ENCODE data around the gene ZDHHC23.

ZDHHC23 gene

GRCh38 chr3:114005481-114005880 is 57.7 kb downstream of the ZDHHC23 start:
- no peaks in the 10 kb centered on the region for H3K79me2 ChIP-seq (ENCODE audit: control insufficient read depth, low read length)
- peaks cover 7% of the 10 kb centered on the region for H3F3A ChIP-seq (ENCODE audit: control insufficient read depth, insufficient read depth)
- H3K36me3 ChIP-seq (ENCODE audit: control insufficient read depth, low read length) = no peaks in the 10 kb centered on the region
- H3K4me2 ChIP-seq (ENCODE audit: low read length) = peak overlapping the region; percentile 67
- H3K4me1 ChIP-seq (ENCODE audit: control insufficient read depth, low read length) = peaks cover 64% of the 10 kb centered on the region
- no peaks in the 10 kb centered on the region for H3K27me3 ChIP-seq (ENCODE audit: control insufficient read depth, low read length)
- H3K9me3 ChIP-seq (ENCODE audit: control insufficient read depth, insufficient read depth, low read length) = no peaks in the 10 kb centered on the region
- no peaks in the 10 kb centered on the region for H3K9me2 ChIP-seq (replicated peaks; ENCODE audit: control insufficient read depth, low read length)
- TF ChIP-seq EZH2phosphoT487 (IDR thresholded peaks at IDR 0.05; ENCODE audit: borderline replicate concordance, low read length) (no peak), CTCF (IDR thresholded peaks at IDR 0.05; ENCODE audit: low read depth, low read length, poor library complexity, severe bottlenecking) (peak; percentile 46)
- no peaks in the 10 kb centered on the region for H4K20me1 ChIP-seq (ENCODE audit: control insufficient read depth, insufficient read depth, low read depth, low read length)
- peak overlapping the region; percentile 69 for H3K27ac ChIP-seq (ENCODE audit: low read depth, low read length)
- peak overlapping the region; percentile 59 for H3K4me3 ChIP-seq (ENCODE audit: low read length)

DNA sequence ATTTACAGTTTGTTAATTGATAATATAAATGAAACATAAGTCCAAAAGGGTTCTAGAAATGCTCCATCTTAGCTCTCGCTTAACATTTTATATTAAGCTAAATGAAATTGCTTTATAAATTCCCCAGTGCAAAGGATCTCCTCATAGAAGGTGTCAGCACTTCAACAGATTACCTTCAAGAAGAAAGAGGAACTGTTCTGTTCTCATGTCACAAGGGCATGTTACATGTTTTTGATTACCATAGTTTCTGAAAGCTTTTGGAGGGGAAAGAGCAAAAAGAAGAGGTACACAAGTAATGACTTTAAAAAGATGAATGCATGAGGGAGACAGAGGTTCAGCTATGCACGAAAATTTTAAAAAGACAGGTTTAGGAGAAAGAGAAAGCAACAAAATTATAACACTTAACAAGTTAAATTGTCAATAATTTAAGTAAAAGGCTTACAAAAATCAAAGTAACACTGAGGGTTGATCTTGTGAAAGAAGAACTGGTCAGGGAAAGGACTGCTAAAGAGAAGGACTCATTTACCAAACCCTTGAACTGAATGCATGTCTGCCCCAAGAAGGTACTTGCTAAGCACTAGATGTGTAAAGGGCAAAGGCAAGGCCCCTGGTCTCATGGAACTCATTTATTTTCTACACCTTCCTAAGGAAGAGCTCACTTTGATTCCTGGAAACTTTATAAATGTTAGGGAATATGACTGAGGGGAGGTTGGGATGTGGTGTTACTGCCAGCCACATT is 63.4 kb downstream of the ZDHHC23 start:
- no peak overlapping the region for H3K4me3 ChIP-seq (ENCODE audit: low read length)

More for the DNA sequence above, 63.4 kb downstream of the ZDHHC23 start:
- Histone ChIP-seq H3K36me3 (ENCODE audit: control insufficient read depth, low read length) (no peaks in the 10 kb centered on the region), H3K4me2 (ENCODE audit: low read length) (no peak overlapping the region), H3K9me3 (ENCODE audit: control insufficient read depth, insufficient read depth, low read length) (no peaks in the 10 kb centered on the region), H3K27me3 (ENCODE audit: control insufficient read depth, low read length) (no peaks in the 10 kb centered on the region), H3F3A (ENCODE audit: control insufficient read depth, insufficient read depth) (peaks cover 3% of the 10 kb centered on the region; the same call in 1 of the 2 replicates), H3K79me2 (ENCODE audit: control insufficient read depth, low read length) (no peaks in the 10 kb centered on the region), H3K27ac (ENCODE audit: low read depth, low read length) (no peak overlapping the region), H3K4me1 (ENCODE audit: control insufficient read depth, low read length) (peaks cover 38% of the 10 kb centered on the region), H3K9me2 (replicated peaks; ENCODE audit: control insufficient read depth, low read length) (no peaks in the 10 kb centered on the region), H4K20me1 (ENCODE audit: control insufficient read depth, insufficient read depth, low read depth, low read length) (no peaks in the 10 kb centered on the region)
- TF ChIP-seq CTCF (IDR thresholded peaks at IDR 0.05; ENCODE audit: low read depth, low read length, poor library complexity, severe bottlenecking) (no peak), EZH2phosphoT487 (IDR thresholded peaks at IDR 0.05; ENCODE audit: borderline replicate concordance, low read length) (no peak)
